Measurements from ENCODE around the gene ITPR3.

DNA sequence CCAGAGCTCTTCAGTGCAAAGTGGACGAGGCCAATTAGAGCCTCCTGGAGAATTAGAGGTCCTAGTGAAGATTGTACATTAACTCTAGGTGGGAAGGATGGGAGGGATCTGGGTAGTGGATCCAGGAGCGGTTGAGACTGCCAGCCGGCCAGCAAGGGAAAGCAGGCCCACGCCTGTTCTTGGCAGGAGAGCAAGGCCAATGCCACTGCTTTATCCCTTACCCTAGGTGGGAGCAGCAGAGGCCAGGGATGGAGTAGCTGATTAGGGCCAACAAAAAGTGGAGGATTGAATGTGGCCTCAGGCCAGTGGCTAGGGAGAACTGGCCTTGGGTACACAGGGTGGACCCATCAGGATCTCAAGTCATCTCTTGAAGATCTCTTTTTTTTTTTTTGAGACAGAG is 3.7 kb downstream of the ITPR3 start:
- TF ChIP-seq, protein P1, sequence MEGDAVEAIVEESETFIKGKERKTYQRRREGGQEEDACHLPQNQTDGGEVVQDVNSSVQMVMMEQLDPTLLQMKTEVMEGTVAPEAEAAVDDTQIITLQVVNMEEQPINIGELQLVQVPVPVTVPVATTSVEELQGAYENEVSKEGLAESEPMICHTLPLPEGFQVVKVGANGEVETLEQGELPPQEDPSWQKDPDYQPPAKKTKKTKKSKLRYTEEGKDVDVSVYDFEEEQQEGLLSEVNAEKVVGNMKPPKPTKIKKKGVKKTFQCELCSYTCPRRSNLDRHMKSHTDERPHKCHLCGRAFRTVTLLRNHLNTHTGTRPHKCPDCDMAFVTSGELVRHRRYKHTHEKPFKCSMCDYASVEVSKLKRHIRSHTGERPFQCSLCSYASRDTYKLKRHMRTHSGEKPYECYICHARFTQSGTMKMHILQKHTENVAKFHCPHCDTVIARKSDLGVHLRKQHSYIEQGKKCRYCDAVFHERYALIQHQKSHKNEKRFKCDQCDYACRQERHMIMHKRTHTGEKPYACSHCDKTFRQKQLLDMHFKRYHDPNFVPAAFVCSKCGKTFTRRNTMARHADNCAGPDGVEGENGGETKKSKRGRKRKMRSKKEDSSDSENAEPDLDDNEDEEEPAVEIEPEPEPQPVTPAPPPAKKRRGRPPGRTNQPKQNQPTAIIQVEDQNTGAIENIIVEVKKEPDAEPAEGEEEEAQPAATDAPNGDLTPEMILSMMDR (IDR thresholded peaks at IDR 0.05; ENCODE audit: low read length) = no peak
- no peak for TF ChIP-seq EZH2 (IDR thresholded peaks at IDR 0.05; ENCODE audit: borderline replicate concordance, low read length)
